HuH-7 (cell line): ENCODE results near the gene KAT2B.

Experiments used
- DNase-seq: peaks from one replicate; pipeline ENCODE4 v3.0.0; 2011; ENCODE audit warnings: low spot score

The KAT2B gene

DNA sequence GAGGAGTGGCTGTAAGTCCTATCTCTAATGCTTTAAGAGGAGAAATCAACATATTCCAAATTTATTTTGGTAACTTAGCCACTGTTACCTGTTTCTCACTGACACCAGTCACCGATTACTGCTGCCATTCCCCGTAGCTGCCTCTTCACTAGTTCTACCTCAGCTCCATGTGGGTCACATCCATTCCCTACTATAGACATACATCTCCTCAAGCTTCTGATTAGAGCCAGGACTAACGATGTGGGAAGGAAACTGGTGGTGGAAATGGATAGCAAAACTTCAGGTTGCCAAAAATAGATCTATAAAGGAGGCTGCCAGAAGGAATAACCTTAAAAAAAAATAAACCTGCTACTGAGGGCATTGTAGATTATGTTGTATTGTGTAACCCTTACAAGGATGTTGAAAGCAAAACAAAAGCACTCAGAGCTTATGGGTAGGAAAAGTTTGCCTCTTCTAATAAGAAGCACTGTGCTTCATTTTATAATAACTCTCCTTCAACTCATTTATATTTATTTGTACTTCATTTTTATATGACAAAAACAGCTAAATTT, 56.0 kb downstream of the KAT2B start:
- DNase-seq = no peak

DNA sequence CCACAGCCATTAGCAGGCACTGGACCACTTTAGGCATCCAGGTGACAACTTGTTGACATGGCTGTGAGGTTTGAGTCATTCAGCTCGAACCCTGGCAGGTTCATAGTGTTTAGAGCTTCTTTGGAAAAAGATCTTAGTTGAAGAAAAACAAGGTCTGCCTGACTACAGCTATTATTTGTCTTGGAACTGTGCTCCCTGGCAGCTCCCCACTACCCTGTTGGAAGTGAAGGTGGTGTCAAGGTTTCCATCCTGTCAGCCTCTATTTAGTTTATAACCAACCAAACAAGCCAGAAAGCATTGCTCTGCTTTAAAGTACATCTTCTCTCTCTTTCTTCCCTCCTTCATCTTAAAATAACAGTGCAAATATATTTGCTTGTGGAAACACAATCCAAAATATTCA, 56.8 kb downstream of the KAT2B start:
- no peak for DNase-seq

DNA sequence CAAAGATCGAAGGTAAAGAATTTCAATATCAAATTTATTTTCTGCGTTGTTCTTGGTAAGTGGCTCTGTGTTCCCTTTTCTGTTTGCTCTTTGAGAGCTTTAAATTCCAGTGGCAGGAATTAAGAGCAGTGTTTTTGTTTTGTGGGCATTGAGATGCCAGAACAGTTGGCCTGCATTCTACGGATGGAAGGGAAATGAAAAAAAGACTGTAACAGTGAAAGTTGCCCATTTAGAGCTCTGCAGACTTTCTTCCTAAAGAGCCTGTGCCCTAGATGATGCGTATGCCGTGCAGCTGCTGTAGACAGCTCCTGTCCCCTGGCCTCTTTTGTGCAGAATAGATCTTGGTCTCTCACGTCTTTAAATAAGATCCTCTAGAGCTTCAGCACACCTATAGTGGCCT, 58.8 kb downstream of the KAT2B start:
- DNase-seq = no peak

DNA sequence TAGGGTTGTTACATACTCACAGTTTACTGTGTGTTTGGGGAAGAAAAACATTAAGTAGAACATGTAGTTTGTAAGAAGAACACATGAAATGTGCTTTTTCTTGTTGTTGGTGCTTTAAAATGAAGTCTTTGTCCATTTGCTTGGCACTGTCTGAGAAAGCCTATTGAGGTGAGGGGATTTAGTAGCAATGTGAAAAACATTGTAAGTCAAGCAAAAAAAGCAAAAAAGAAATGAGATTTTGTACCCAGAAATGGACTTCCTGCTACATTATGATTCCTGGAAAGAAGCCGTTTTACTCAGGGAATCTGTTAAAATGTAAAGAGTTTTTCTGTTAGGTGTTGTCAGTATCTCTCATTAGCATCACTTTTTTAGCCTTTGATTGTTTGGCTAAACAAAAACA, 59.9 kb downstream of the KAT2B start:
- DNase-seq = no peak

GRCh38 chr3:20101041-20101440, 60.8 kb downstream of the KAT2B start:
- DNase-seq = no peak

DNA sequence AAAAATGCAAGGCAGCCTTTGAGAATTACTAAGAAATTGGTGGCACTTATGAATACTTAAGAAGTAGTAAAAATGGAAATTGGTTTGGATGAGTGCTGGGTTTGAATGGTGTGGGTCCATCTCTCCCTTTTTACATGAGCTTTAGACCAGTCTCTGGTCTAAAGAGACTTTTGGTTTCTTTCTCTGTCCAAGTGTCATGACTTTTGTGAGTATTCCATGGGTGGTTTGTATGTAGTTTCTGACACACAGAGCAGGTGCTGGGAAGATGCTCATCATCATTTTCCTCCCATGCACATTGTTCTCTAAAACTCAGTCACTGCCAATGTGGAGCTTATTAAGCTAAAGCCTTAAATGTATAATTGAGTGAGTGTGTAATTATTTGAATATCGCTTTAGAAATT, 63.5 kb downstream of the KAT2B start:
- DNase-seq = no peak

- no peak for DNase-seq
Measured at GRCh38 chr3:20104167-20104661, 64.0 kb downstream of the KAT2B start.

DNA sequence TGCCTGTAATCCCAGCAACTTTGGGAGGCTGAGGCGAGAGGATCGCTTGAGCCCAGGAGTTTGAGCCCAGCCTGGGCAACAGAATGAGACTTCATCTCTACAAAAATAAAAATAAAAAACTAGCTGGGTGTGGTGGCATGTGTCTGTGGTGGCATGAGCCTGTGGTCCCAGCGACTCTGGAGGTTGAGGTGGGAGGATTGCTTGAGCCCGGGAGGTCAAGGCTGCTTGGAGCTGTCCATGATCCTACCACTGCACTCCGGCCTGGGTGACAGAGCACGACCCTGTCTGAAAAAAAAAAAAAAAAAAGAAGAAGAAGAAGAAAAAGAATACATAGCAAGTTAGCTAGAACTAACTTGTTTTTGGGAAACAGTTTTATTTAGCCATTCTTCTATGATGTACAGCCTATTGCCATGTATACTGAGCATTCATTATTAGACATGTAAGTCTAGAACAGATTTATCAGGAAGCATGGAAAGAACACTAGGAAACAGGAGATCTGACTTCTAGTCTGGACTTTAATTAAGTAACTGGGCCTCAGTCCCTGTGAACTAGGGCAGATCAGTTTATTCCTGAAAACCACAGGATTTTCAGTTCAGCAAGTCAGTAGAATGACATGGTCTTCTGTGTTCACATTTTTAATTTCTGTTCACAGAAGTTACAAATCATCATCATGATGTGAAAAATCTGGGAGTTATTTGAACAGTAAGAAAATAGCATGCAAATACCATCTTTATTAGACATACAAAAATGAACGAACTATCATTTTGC, 65.5 kb downstream of the KAT2B start:
- DNase-seq = no peak

DNA sequence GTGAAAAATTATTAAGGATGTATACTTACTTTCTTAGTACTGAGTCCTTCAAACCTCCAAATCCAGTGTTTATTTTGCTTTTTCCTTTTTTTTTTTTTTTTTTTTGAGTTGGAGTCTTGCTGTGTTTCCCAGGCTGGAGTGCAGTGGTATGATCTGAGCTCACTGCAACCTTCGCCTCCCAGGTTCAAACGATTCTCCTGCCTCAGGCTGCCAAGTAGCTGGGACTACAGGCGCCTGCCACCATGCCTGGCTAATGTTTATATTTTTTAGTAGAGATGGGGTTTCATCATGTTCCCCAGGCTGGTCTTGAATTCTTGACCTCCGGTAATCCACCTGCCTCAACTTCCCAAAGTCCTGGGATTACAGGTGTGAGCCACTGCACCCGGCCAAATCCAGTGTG, 67.5 kb downstream of the KAT2B start:
- no peak for DNase-seq

GRCh38 chr3:20108869-20109268, 68.6 kb downstream of the KAT2B start:
- DNase-seq = no peak

DNA sequence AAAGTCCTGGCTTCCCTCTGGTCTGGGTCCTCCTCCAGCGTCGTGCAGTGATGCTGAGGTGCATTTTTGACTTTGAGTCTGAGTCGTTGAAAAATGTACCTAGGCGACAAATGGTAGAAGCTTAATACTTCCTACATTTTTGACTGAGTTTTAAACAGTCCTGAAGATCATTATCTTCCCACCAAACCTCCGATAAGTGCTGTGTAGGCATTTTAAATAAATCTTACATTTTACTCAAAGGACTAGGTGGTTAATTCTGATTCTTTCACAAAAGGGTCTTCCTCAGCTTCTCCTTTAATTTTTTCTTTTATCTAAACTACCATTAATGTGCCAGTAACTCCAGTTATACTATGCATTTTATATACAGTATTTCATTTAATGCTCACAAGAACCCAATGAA, 70.6 kb downstream of the KAT2B start:
- no peak for DNase-seq

DNA sequence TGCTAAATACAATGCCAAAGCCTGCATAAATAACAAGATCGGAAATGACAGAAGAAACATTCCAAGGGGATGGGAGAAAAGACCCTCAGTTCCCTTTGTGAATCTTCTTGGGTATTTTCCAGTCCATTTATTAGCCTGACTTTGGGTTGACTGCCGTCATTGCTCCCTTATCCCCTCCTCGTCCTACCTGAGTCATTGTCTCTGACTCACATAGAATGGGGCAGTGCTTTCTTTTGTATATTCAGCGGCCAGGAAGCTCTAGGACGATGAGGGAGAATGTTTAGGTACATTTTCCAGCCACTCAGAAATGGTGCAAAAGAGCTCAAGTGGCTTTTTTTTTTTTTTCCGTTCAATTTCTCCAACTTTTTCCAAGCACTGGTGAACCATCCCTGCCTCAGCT, 71.6 kb downstream of the KAT2B start:
- DNase-seq = no peak

GRCh38 chr3:20121088-20121487, 80.8 kb downstream of the KAT2B start:
- DNase-seq = no peak

GRCh38 chr3:20123131-20123652, 82.9 kb downstream of the KAT2B start:
- no peak for DNase-seq

DNA sequence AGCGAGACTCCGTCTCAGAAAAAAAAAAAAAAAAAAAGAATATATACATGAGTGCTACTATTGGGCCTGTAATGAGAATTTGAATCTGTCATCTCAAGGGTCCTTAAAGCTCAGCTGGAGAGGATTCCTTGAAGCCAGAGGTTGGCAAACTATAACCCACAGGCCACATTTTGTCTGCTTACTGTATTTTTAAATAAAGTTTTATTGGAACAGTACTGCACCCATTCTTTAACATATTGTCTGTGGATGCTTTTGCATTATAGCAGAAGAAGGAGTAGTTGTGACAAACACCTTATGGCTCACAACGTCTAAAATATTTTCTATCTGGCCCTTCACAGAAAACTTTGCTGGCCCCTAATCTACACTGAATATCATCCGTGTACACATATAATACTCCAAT, 85.0 kb downstream of the KAT2B start:
- no peak for DNase-seq

GRCh38 chr3:20125897-20126296, 85.7 kb downstream of the KAT2B start:
- DNase-seq = no peak

- no peak for DNase-seq
Measured at GRCh38 chr3:20128358-20128757, 88.1 kb downstream of the KAT2B start.

- DNase-seq = no peak
Measured at GRCh38 chr3:20130106-20130505, 89.9 kb downstream of the KAT2B start.

GRCh38 chr3:20136231-20136630, 96.0 kb downstream of the KAT2B start:
- no peak for DNase-seq

DNA sequence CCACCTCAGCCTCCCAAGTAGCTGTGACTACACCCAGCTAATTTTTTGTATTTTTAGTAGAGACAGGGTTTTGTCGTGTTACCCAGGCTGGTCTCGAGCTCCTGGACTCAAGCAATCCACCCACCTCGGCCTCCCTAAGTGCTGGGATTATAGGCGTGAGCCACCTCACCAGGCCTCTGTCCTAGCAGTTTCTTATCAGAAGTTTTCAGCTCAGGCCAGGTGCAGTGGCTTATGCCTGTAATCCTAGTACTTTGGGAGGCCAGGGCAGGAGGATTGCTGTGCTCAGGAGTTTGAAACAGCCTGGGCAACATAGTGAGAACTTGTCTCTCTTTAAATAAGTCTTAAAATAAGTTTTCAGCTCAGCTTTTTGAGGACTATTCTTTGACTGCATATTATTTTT, 97.4 kb downstream of the KAT2B start:
- DNase-seq = no peak

DNA sequence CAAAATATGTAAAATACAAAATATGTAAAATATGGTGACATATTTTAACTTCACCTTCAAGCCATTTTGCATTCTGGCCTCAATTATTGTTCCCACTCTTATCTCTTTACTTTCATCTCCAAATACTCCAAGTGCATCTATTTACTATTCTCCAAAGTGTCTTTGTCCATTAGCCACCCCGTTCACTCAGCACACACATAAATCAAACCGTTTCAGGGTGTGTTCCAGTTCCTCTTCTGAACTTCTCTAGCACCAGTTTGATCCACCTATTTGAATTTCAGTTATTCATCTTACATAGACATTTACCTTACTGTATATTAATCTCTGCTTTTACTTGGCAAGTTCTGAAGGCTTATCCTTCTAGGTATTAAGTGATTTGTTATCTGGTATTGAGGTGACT, 100.6 kb downstream of the KAT2B start:
- DNase-seq = no peak

- DNase-seq = no peak
Measured at GRCh38 chr3:20141316-20141715, 101.1 kb downstream of the KAT2B start.

- DNase-seq = no peak
Measured at GRCh38 chr3:20141851-20142250, 101.6 kb downstream of the KAT2B start.

GRCh38 chr3:20142517-20142916, 102.3 kb downstream of the KAT2B start:
- no peak for DNase-seq
